Measurements from ENCODE around the gene SLC22A5. TPM values are rescaled to one million over a fixed set of nuclear protein-coding genes. Genes with fewer than 3 reads are reported as not detected.
A peak's percentile ranks its signal among the peaks of the same experiment; 100 is the strongest.

The SLC22A5 gene
- total RNA-seq, 6 donors from 2014 or later = 7.9 to 22.0 (median 12.7) TPM

- peak overlapping the region in 1 of 4 donors; percentile 25 for H3K4me3 ChIP-seq
- no peak for ATAC-seq (ENCODE audit: low FRiP score in 2 of 2)
- no peak for DNase-seq
- H3K9me3 ChIP-seq = no peaks in the 10 kb centered on the region
- no peaks in the 10 kb centered on the region for H3K36me3 ChIP-seq
- H3K4me1 ChIP-seq = peaks cover 99 to 100% (median 100%) of the 10 kb centered on the region in 4 donors
- TF ChIP-seq EP300 (IDR thresholded peaks at IDR 0.05) (no peak), POLR2AphosphoS5 (IDR thresholded peaks at IDR 0.05) (no peak), CTCF (IDR thresholded peaks at IDR 0.05) (no peak), POLR2A (IDR thresholded peaks at IDR 0.05) (no peak)
- peak overlapping the region; percentile 86 to 100 (median 90) for H3K27ac ChIP-seq
- WGBS, 2 donors = 92 to 93% methylated on average over 3 of the region's 3 CpGs
- no peaks in the 10 kb centered on the region for H3K27me3 ChIP-seq
Measured at GRCh38 chr5:132424167-132424880, 54.8 kb downstream of the SLC22A5 start.

GRCh38 chr5:132425009-132425937 is 55.8 kb downstream of the SLC22A5 start:
- WGBS, 2 donors = 42 to 44% methylated on average over 6 to 8 of the region's 8 CpGs
- no peaks in the 10 kb centered on the region for H3K9me3 ChIP-seq

GRCh38 chr5:132425975-132426524 is 56.5 kb downstream of the SLC22A5 start:
- peak overlapping the region in 2 of 4 donors; percentile 11 to 25 for H3K4me3 ChIP-seq
- no peak for DNase-seq
- no peaks in the 10 kb centered on the region for H3K27me3 ChIP-seq
- H3K9me3 ChIP-seq = no peaks in the 10 kb centered on the region
- peak overlapping the region; percentile 86 to 100 (median 90) for H3K27ac ChIP-seq
- no peak for ATAC-seq (ENCODE audit: low FRiP score in 2 of 2)
- TF ChIP-seq POLR2AphosphoS5 (IDR thresholded peaks at IDR 0.05) (no peak), EP300 (IDR thresholded peaks at IDR 0.05) (no peak), CTCF (IDR thresholded peaks at IDR 0.05) (no peak), POLR2A (IDR thresholded peaks at IDR 0.05) (no peak)
- no peaks in the 10 kb centered on the region for H3K36me3 ChIP-seq
- 68 to 71% methylated on average over 5 to 7 of the region's 7 CpGs for WGBS, 2 donors
- H3K4me1 ChIP-seq = peaks cover 98 to 100% (median 99%) of the 10 kb centered on the region in 4 donors

More at GRCh38 chr5:132425009-132425937, 55.8 kb downstream of the SLC22A5 start:
- H3K4me3 ChIP-seq = peak overlapping the region in 2 of 4 donors; percentile 11 to 25
- H3K36me3 ChIP-seq = no peaks in the 10 kb centered on the region
- peaks cover 98 to 100% (median 99%) of the 10 kb centered on the region in 4 donors for H3K4me1 ChIP-seq
- no peak for DNase-seq
- peak overlapping the region; percentile 86 to 100 (median 90) for H3K27ac ChIP-seq
- TF ChIP-seq POLR2AphosphoS5 (IDR thresholded peaks at IDR 0.05) = peak in 1 of 2 donors; percentile 49
- no peak for TF ChIP-seq EP300 (IDR thresholded peaks at IDR 0.05)
- no peak for TF ChIP-seq CTCF (IDR thresholded peaks at IDR 0.05)
- peak in 2 of 4 donors; percentile 13 to 18 for TF ChIP-seq POLR2A (IDR thresholded peaks at IDR 0.05)
- ATAC-seq (ENCODE audit: low FRiP score in 2 of 2) = peak; percentile 34 to 35
- H3K27me3 ChIP-seq = no peaks in the 10 kb centered on the region

- TF ChIP-seq CTCF (IDR thresholded peaks at IDR 0.05) (peak; percentile 31 to 52 (median 44)), POLR2AphosphoS5 (IDR thresholded peaks at IDR 0.05) (peak; percentile 86 to 91), EP300 (IDR thresholded peaks at IDR 0.05) (peak in 1 of 4 donors; percentile 82), POLR2A (IDR thresholded peaks at IDR 0.05) (peak in 1 of 4 donors; percentile 63)
- no peaks in the 10 kb centered on the region for H3K36me3 ChIP-seq
- peaks cover 94 to 100% (median 99%) of the 10 kb centered on the region in 4 donors for H3K4me1 ChIP-seq
- no peaks in the 10 kb centered on the region for H3K27me3 ChIP-seq
- DNase-seq = peak; percentile 63 to 95
- peak overlapping the region; percentile 86 to 100 (median 90) for H3K27ac ChIP-seq
- no peaks in the 10 kb centered on the region for H3K9me3 ChIP-seq
- peak overlapping the region in 2 of 4 donors; percentile 11 to 25 for H3K4me3 ChIP-seq
- whole genome bisulfite sequencing, 2 donors = 38% methylated on average over 8 of the region's 8 CpGs; no CpG with 5 or more reads in 1 of the 2 donors
- ATAC-seq (ENCODE audit: low FRiP score in 2 of 2) = peak; percentile 84 to 90
Measured at GRCh38 chr5:132426525-132427138, 57.1 kb downstream of the SLC22A5 start.

Measured in upper lobe of left lung (tissue), 6 donors.